WTC11 (cell line): ENCODE measurements around the gene RSPO3. TPM values are rescaled to one million over a fixed set of nuclear protein-coding genes. Genes with fewer than 3 reads are reported as not detected.

ENCODE experiments used
- ATAC-seq: fragments of 200-7000 bp; cut with Tn5 transposase; 2 replicates; pipeline ENCODE4 v1.10.0; 2021; ENCODE audit warnings: mild to moderate bottlenecking, moderate library complexity
- CTCF ChIA-PET: fragments of 300-600 bp; sonication (Branson Sonifier 250); formaldehyde crosslinking; loops from one replicate; lab custom pipeline; 2021; ENCODE audit warnings: antibody characterized with exemption; lab: Charles Lee
- POLR2A ChIA-PET: fragments of 350-600 bp; sonication (Branson Sonifier 250); formaldehyde crosslinking; loops from one replicate; lab custom pipeline; 2021; ENCODE audit warnings: antibody characterized with exemption; lab: Charles Lee
- DNase-seq: peaks from one replicate; pipeline ENCODE4 v3.0.0; 2021; ENCODE audit warnings: low spot score
- H3K27ac Mint-ChIP-seq: 2 replicates; pipeline ENCODE4 v1.8.0; 2021; ENCODE audit warnings: mixed read lengths
- H3K27me3 Mint-ChIP-seq: 2 replicates; pipeline ENCODE4 v1.8.0; 2021; ENCODE audit warnings: low read depth, mild to moderate bottlenecking, moderate library complexity, mixed read lengths
- H3K36me3 Mint-ChIP-seq: 2 replicates; pipeline ENCODE4 v1.8.0; 2021; ENCODE audit warnings: mixed read lengths
- H3K4me1 Mint-ChIP-seq: 2 replicates; pipeline ENCODE4 v1.8.0; 2022; ENCODE audit warnings: mixed read lengths
- H3K4me3 Mint-ChIP-seq: 2 replicates; pipeline ENCODE4 v1.8.0; 2021; ENCODE audit warnings: mild to moderate bottlenecking, moderate library complexity, mixed read lengths
- H3K9me3 Mint-ChIP-seq: 2 replicates; pipeline ENCODE4 v1.8.0; 2021; ENCODE audit warnings: mixed read lengths
- ETV6 ChIP-seq: sonication (generic); formaldehyde crosslinking; IDR thresholded peaks from 2 replicates; pipeline ENCODE4 v1.8.1; 2022; ENCODE audit warnings: mild to moderate bottlenecking, missing genetic modification reagents
- RELA ChIP-seq: sonication (generic); formaldehyde crosslinking; IDR thresholded peaks from 2 replicates; pipeline ENCODE4 v1.8.1; 2022; ENCODE audit warnings: missing genetic modification reagents, mild to moderate bottlenecking, borderline replicate concordance
- ZNF121 ChIP-seq: sonication (generic); formaldehyde crosslinking; IDR thresholded peaks from 2 replicates; pipeline ENCODE4 v1.8.0; 2023; ENCODE audit warnings: missing genetic modification reagents
- ZNF219 ChIP-seq: sonication (generic); formaldehyde crosslinking; IDR thresholded peaks from 2 replicates; pipeline ENCODE4 v1.8.0; 2023; ENCODE audit warnings: missing genetic modification reagents, mild to moderate bottlenecking, borderline replicate concordance
- total RNA-seq: library from RNA; stranded (reverse); gene quantifications from 3 replicates; pipeline ENCODE4 v1.2.3, GENCODE V29; 2021
- TF ChIP-seq, protein P1 (sequence below): sonication (generic); formaldehyde crosslinking; IDR thresholded peaks from 2 replicates; pipeline ENCODE4 v1.8.1; 2023; ENCODE audit warnings: mild to moderate bottlenecking, missing genetic modification reagents, moderate library complexity
- TF ChIP-seq, protein P2 (sequence below): sonication (generic); formaldehyde crosslinking; IDR thresholded peaks from 2 replicates; pipeline ENCODE4 v1.8.1; 2022; ENCODE audit warnings: missing genetic modification reagents, borderline replicate concordance
- TF ChIP-seq, protein P3 (sequence below): fragments of 250-450 bp; sonication (Bioruptor Pico); conservative IDR thresholded peaks from 2 replicates; pipeline ENCODE4 v1.9.0; 2021; ENCODE audit warnings: mild to moderate bottlenecking
- TF ChIP-seq, protein P4 (sequence below): fragments of 250-450 bp; sonication (Bioruptor Pico); IDR thresholded peaks from 2 replicates; pipeline ENCODE4 v1.9.0; 2021; ENCODE audit warnings: mild to moderate bottlenecking
- TF ChIP-seq, protein P5 (sequence below): sonication (generic); formaldehyde crosslinking; IDR thresholded peaks from 2 replicates; pipeline ENCODE4 v1.8.0; 2023; ENCODE audit warnings: missing genetic modification reagents, mild to moderate bottlenecking, borderline replicate concordance
- TF ChIP-seq, protein P6 (sequence below): sonication (generic); formaldehyde crosslinking; IDR thresholded peaks from 2 replicates; pipeline ENCODE4 v1.8.1; 2023; ENCODE audit warnings: mild to moderate bottlenecking, missing genetic modification reagents
- TF ChIP-seq, protein P7 (sequence below): sonication (generic); formaldehyde crosslinking; conservative IDR thresholded peaks from 2 replicates; pipeline ENCODE4 v1.8.1; 2022; ENCODE audit warnings: mild to moderate bottlenecking, missing genetic modification reagents
- TF ChIP-seq, protein P8 (sequence below): sonication (generic); formaldehyde crosslinking; IDR thresholded peaks from 2 replicates; pipeline ENCODE4 v1.8.0; 2022; ENCODE audit warnings: mild to moderate bottlenecking, missing genetic modification reagents
- TF ChIP-seq, protein P9 (sequence below): sonication (generic); formaldehyde crosslinking; IDR thresholded peaks from 2 replicates; pipeline ENCODE4 v1.8.1; 2022; ENCODE audit warnings: low read depth, missing genetic modification reagents, borderline replicate concordance
- TF ChIP-seq, protein P10 (sequence below): fragments of 250-450 bp; sonication (Bioruptor Pico); IDR thresholded peaks from 2 replicates; pipeline ENCODE4 v1.9.0; 2021; ENCODE audit warnings: mild to moderate bottlenecking, borderline replicate concordance

Gene RSPO3
- total RNA-seq, 1 experiment from 2014 or later, result not detected

DNA sequence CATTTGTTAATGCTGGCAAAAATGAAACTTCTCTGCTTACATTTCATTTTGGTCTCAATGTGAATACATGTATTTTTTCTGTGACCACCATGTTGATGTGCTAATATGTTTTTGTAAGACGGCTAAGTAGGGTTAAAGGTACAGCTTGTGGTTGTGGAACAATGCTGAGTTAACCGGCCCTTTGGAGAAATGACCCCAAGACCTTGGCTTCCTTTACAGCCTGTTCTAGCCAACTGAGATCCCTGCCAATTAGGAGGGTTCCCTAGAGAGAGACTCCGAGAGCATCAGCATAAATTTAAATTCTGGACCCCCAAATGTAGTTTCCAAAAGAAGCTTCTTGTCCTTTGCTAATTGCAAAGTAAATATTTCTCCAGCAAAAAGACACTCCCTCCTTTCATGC lies 44.4 kb downstream of the RSPO3 start (continued):
- TF ChIP-seq, protein P1, sequence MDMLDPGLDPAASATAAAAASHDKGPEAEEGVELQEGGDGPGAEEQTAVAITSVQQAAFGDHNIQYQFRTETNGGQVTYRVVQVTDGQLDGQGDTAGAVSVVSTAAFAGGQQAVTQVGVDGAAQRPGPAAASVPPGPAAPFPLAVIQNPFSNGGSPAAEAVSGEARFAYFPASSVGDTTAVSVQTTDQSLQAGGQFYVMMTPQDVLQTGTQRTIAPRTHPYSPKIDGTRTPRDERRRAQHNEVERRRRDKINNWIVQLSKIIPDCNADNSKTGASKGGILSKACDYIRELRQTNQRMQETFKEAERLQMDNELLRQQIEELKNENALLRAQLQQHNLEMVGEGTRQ (CRISPR knock-in tag), result no peak
- TF ChIP-seq, protein P2, sequence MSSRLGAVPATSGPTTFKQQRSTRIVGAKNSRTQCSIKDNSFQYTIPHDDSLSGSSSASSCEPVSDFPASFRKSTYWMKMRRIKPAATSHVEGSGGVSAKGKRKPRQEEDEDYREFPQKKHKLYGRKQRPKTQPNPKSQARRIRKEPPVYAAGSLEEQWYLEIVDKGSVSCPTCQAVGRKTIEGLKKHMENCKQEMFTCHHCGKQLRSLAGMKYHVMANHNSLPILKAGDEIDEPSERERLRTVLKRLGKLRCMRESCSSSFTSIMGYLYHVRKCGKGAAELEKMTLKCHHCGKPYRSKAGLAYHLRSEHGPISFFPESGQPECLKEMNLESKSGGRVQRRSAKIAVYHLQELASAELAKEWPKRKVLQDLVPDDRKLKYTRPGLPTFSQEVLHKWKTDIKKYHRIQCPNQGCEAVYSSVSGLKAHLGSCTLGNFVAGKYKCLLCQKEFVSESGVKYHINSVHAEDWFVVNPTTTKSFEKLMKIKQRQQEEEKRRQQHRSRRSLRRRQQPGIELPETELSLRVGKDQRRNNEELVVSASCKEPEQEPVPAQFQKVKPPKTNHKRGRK (CRISPR knock-in tag), result no peak
- TF ChIP-seq, protein P3, sequence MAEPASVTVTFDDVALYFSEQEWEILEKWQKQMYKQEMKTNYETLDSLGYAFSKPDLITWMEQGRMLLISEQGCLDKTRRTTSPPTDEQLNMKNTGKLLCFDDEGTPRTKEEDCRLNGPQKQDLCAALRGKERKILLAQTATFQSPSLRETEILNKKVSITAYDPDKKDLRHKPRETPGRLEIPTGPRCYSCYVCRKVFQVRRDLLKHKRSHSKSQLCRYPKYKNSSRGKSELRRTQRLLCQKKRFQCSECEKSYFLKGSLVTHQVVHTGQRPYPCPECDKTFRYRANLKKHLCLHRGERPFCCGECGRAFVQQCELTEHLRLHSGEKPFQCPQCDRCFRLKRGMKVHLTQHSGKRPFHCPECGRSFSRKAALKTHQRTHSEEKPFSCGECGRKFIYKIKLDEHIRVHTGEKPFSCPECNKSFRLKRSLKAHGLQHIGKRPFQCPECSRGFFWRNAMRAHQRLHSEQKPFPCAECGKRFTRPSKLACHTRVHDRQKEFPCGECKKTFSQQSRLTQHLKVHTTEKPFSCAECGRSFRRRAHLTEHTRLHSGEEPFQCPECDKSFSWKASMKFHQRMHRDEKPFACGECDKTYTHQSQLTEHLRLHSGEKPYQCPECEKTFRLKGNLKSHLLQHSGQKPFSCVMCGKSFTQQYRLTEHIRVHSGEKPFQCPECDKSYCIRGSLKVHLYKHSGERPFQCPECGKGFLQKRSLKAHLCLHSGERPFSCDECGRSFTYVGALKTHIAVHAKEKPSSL (CRISPR knock-in tag), result no peak
- TF ChIP-seq, protein P4, sequence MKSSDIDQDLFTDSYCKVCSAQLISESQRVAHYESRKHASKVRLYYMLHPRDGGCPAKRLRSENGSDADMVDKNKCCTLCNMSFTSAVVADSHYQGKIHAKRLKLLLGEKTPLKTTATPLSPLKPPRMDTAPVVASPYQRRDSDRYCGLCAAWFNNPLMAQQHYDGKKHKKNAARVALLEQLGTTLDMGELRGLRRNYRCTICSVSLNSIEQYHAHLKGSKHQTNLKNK, result no peak
- no peak for TF ChIP-seq RELA
- TF ChIP-seq, protein P5, sequence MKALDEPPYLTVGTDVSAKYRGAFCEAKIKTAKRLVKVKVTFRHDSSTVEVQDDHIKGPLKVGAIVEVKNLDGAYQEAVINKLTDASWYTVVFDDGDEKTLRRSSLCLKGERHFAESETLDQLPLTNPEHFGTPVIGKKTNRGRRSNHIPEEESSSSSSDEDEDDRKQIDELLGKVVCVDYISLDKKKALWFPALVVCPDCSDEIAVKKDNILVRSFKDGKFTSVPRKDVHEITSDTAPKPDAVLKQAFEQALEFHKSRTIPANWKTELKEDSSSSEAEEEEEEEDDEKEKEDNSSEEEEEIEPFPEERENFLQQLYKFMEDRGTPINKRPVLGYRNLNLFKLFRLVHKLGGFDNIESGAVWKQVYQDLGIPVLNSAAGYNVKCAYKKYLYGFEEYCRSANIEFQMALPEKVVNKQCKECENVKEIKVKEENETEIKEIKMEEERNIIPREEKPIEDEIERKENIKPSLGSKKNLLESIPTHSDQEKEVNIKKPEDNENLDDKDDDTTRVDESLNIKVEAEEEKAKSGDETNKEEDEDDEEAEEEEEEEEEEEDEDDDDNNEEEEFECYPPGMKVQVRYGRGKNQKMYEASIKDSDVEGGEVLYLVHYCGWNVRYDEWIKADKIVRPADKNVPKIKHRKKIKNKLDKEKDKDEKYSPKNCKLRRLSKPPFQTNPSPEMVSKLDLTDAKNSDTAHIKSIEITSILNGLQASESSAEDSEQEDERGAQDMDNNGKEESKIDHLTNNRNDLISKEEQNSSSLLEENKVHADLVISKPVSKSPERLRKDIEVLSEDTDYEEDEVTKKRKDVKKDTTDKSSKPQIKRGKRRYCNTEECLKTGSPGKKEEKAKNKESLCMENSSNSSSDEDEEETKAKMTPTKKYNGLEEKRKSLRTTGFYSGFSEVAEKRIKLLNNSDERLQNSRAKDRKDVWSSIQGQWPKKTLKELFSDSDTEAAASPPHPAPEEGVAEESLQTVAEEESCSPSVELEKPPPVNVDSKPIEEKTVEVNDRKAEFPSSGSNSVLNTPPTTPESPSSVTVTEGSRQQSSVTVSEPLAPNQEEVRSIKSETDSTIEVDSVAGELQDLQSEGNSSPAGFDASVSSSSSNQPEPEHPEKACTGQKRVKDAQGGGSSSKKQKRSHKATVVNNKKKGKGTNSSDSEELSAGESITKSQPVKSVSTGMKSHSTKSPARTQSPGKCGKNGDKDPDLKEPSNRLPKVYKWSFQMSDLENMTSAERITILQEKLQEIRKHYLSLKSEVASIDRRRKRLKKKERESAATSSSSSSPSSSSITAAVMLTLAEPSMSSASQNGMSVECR (CRISPR knock-in tag), result no peak

DNA sequence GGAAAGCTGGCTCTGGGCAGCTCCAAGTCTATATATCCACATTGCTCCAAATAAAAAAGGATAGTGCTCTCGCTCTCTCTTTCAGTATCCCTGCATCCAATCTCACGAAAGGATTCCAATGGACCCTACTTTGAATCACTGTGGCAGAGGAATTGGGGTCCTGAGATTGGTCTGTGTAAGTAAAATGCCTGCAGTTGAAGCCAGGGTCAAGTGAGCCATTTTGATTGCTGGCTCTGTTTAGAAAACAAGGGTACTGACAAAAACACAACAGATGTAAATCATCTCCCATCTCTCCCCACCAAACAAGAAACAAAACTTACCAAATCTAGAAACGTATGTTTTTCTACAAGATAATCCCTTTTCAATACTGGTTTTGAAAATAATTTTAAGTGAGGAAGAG lies 45.6 kb downstream of the RSPO3 start:
- TF ChIP-seq ZNF219 (CRISPR knock-in tag) (no peak), ETV6 (CRISPR knock-in tag) (no peak), ZNF121 (CRISPR knock-in tag) (no peak)
- TF ChIP-seq, protein P6, sequence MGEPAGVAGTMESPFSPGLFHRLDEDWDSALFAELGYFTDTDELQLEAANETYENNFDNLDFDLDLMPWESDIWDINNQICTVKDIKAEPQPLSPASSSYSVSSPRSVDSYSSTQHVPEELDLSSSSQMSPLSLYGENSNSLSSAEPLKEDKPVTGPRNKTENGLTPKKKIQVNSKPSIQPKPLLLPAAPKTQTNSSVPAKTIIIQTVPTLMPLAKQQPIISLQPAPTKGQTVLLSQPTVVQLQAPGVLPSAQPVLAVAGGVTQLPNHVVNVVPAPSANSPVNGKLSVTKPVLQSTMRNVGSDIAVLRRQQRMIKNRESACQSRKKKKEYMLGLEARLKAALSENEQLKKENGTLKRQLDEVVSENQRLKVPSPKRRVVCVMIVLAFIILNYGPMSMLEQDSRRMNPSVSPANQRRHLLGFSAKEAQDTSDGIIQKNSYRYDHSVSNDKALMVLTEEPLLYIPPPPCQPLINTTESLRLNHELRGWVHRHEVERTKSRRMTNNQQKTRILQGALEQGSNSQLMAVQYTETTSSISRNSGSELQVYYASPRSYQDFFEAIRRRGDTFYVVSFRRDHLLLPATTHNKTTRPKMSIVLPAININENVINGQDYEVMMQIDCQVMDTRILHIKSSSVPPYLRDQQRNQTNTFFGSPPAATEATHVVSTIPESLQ, result no peak
- TF ChIP-seq, protein P7, sequence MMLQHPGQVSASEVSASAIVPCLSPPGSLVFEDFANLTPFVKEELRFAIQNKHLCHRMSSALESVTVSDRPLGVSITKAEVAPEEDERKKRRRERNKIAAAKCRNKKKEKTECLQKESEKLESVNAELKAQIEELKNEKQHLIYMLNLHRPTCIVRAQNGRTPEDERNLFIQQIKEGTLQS (CRISPR knock-in tag), result no peak
- TF ChIP-seq, protein P8, sequence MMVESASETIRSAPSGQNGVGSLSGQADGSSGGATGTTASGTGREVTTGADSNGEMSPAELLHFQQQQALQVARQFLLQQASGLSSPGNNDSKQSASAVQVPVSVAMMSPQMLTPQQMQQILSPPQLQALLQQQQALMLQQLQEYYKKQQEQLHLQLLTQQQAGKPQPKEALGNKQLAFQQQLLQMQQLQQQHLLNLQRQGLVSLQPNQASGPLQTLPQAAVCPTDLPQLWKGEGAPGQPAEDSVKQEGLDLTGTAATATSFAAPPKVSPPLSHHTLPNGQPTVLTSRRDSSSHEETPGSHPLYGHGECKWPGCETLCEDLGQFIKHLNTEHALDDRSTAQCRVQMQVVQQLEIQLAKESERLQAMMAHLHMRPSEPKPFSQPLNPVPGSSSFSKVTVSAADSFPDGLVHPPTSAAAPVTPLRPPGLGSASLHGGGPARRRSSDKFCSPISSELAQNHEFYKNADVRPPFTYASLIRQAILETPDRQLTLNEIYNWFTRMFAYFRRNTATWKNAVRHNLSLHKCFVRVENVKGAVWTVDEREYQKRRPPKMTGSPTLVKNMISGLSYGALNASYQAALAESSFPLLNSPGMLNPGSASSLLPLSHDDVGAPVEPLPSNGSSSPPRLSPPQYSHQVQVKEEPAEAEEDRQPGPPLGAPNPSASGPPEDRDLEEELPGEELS (CRISPR knock-in tag), result no peak
- TF ChIP-seq, protein P9, sequence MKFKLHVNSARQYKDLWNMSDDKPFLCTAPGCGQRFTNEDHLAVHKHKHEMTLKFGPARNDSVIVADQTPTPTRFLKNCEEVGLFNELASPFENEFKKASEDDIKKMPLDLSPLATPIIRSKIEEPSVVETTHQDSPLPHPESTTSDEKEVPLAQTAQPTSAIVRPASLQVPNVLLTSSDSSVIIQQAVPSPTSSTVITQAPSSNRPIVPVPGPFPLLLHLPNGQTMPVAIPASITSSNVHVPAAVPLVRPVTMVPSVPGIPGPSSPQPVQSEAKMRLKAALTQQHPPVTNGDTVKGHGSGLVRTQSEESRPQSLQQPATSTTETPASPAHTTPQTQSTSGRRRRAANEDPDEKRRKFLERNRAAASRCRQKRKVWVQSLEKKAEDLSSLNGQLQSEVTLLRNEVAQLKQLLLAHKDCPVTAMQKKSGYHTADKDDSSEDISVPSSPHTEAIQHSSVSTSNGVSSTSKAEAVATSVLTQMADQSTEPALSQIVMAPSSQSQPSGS (CRISPR knock-in tag), result no peak
- TF ChIP-seq, protein P10, sequence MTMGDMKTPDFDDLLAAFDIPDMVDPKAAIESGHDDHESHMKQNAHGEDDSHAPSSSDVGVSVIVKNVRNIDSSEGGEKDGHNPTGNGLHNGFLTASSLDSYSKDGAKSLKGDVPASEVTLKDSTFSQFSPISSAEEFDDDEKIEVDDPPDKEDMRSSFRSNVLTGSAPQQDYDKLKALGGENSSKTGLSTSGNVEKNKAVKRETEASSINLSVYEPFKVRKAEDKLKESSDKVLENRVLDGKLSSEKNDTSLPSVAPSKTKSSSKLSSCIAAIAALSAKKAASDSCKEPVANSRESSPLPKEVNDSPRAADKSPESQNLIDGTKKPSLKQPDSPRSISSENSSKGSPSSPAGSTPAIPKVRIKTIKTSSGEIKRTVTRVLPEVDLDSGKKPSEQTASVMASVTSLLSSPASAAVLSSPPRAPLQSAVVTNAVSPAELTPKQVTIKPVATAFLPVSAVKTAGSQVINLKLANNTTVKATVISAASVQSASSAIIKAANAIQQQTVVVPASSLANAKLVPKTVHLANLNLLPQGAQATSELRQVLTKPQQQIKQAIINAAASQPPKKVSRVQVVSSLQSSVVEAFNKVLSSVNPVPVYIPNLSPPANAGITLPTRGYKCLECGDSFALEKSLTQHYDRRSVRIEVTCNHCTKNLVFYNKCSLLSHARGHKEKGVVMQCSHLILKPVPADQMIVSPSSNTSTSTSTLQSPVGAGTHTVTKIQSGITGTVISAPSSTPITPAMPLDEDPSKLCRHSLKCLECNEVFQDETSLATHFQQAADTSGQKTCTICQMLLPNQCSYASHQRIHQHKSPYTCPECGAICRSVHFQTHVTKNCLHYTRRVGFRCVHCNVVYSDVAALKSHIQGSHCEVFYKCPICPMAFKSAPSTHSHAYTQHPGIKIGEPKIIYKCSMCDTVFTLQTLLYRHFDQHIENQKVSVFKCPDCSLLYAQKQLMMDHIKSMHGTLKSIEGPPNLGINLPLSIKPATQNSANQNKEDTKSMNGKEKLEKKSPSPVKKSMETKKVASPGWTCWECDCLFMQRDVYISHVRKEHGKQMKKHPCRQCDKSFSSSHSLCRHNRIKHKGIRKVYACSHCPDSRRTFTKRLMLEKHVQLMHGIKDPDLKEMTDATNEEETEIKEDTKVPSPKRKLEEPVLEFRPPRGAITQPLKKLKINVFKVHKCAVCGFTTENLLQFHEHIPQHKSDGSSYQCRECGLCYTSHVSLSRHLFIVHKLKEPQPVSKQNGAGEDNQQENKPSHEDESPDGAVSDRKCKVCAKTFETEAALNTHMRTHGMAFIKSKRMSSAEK, result no peak
- Mint-ChIP-seq H3K4me3 (no peak overlapping the region), H3K36me3 (no peaks in the 10 kb centered on the region; the same call in 1 of the 2 replicates), H3K4me1 (peaks cover 29% of the 10 kb centered on the region), H3K27ac (peak overlapping the region; percentile 0), H3K27me3 (no peaks in the 10 kb centered on the region), H3K9me3 (peaks cover 28% of the 10 kb centered on the region)
- ATAC-seq, result peak; percentile 75
- DNase-seq, result no peak
- ChIA-PET CTCF (interaction anchor here (1.1 to 1.2 kb wide), 2 partner anchors 22 to 27 kb away, joined by 3 read pairs; no protein-coding TSS in a partner anchor), POLR2A (no interaction called here)
